GM12874 (cell line): ENCODE measurements around the gene CAPN11.

Experiments used
- CTCF ChIP-seq: IDR thresholded peaks from 2 replicates; pipeline ENCODE4 v1.5.1; 2011; ENCODE audit warnings: low read depth, mild to moderate bottlenecking, control low read depth, low read length, moderate library complexity; ENCODE audit not compliant: insufficient read depth

The CAPN11 gene

DNA sequence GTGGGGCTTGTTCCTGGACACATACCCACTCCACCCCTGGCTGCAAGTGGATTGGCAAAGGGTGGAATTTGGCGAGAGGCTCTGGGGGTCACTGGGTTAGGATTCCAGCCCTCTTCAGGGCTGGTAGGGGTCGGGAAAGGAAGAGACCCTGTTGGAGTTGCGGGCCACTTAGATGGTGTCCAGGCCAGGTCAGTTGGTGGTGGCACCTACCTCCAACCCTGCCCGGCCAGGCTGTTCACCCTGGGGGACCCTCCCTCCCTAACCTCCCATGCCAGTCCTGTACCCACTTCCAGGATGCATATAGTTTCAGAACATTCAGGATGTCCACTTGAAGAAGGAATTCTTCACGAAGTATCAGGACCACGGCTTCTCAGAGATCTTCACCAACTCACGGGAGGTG, 21.0 kb downstream of the CAPN11 start:
- no peak for TF ChIP-seq CTCF

DNA sequence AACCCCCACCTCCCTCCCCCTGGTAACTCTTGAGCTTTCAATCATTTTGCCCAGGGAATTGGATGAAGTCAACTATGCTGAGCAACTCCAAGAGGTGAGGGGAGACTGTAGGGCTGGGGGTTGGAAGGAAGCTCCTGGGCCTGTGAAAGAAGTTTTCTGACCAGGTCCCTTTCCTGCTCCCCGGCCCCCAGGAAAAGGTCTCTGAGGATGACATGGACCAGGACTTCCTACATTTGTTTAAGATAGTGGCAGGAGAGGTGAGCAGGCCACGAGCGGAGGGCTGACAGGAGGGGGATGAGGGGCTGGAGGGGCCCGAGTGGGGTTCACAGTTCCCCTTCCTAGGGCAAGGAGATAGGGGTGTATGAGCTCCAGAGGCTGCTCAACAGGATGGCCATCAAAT, 21.8 kb downstream of the CAPN11 start:
- no peak for TF ChIP-seq CTCF

GRCh38 chr6:44180886-44181285, 22.3 kb downstream of the CAPN11 start:
- TF ChIP-seq CTCF = no peak

DNA sequence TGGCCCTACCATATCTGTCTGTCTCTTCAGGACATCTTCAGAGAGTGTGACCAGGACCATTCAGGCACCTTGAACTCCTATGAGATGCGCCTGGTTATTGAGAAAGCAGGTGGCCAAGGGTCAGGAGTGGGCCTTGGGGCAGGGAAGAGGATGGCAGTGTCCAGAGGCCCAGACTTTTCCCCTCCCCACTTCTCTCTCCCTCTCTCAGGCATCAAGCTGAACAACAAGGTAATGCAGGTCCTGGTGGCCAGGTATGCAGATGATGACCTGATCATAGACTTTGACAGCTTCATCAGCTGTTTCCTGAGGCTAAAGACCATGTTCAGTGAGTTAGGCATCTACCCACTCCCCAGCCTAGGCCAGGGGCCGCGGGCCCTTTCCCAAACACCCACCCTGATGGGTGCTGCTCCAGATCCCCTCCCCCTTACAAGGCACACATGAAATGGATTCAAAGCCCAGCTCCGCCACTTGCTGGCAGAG, 24.3 kb downstream of the CAPN11 start:
- no peak for TF ChIP-seq CTCF

DNA sequence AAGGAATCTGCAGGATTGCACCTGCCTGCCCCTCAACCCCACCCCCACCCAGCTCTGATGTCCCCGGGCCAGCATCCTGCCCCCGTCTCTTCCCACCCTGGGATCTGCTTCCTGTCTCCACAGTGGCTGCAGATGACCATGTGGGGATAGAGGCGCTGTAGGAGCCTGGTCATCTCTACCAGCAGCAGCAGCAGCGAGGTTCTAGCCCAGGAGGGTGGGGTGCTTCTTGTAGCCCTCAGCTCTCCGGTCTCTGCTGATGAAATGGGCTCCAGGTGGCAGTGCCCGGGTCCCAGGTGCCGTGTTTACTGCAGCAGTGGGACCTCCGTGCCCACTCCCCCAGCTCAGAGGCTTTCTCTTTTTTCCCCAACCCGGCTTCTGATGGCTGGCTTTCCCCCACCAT, 25.2 kb downstream of the CAPN11 start:
- no peak for TF ChIP-seq CTCF

DNA sequence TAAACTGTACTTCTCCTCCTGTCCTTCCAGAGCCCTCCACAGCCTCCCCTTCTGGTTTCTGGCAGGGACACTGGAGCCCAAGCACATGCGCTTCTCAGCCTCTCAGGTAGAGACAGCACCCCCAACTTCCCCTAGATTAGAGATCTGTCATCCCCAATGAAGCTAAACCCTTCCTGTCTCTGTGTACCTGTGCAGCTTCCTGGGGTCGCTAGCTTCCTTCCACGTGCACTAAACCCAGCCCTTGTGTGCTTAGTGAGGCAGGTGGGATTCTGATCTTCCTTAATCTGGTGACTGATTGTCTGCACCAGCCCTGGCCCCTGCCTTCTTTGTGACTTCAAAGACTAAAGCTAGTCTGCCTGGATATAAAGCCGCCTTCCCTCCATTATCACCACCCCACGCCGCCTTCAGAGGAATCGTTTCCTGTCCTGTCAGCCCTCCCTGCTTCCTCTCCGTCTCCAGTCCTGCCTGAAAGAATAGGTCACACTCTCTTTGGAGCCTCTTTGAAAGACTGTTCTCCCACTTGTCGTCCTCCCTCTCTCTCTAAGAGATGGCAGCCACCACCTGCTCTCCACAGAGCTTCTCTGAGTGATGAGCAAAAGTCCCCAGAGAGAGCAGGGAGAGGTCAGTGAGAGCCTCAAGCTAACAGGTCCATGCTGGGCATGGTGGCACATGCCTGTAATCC, 27.5 kb downstream of the CAPN11 start:
- TF ChIP-seq CTCF = no peak

DNA sequence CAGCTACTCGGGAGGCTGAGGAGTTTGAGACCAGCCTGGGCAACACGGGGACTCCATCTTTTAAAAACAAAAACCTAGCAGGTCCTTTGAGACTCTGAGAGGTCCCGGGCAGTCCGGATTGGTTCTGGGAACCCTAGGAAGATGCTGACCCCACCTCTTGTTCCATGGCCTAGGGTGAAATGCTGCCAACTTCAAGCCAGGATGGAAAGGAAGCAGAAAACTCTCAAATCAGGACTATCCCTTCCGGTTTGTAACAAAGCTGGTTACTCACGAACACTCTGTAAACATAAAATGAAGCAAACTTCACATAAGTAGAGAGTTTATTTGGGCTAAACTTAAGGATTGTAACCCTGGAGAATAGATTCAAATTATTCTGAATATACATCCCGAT, 28.0 kb downstream of the CAPN11 start:
- no peak for TF ChIP-seq CTCF
